Ishikawa (cell line): ENCODE data around the gene PELI2.

Experiments used
- CEBPB ChIP-seq: IDR thresholded peaks from 2 replicates; pipeline ENCODE4 v1.6.1; 2012
- CREB1 ChIP-seq: IDR thresholded peaks from 2 replicates; pipeline ENCODE4 v1.6.1; 2012; ENCODE audit warnings: low read depth
- EGR1 ChIP-seq: IDR thresholded peaks from 2 replicates; pipeline ENCODE4 v1.6.1; 2012
- EP300 ChIP-seq: IDR thresholded peaks from 2 replicates; pipeline ENCODE4 v1.6.1; 2012; ENCODE audit warnings: borderline replicate concordance
- FOXM1 ChIP-seq: IDR thresholded peaks from 2 replicates; pipeline ENCODE4 v1.6.1; 2012; ENCODE audit warnings: low read depth, borderline replicate concordance
- NFIC ChIP-seq: IDR thresholded peaks from 2 replicates; pipeline ENCODE4 v1.6.1; 2012
- RAD21 ChIP-seq: IDR thresholded peaks from 2 replicates; pipeline ENCODE4 v1.6.1; 2012; ENCODE audit warnings: low read depth
- TAF1 ChIP-seq: IDR thresholded peaks from 2 replicates; pipeline ENCODE4 v1.6.1; 2012; ENCODE audit warnings: low read depth, mild to moderate bottlenecking
- TCF12 ChIP-seq: IDR thresholded peaks from 2 replicates; pipeline ENCODE4 v1.6.1; 2012; ENCODE audit warnings: low read depth
- YY1 ChIP-seq: IDR thresholded peaks from 2 replicates; pipeline ENCODE4 v1.6.1; 2012; ENCODE audit warnings: low read depth
- TF ChIP-seq, protein P1 (sequence below): IDR thresholded peaks from 2 replicates; pipeline ENCODE4 v1.6.1; 2012

DNA sequence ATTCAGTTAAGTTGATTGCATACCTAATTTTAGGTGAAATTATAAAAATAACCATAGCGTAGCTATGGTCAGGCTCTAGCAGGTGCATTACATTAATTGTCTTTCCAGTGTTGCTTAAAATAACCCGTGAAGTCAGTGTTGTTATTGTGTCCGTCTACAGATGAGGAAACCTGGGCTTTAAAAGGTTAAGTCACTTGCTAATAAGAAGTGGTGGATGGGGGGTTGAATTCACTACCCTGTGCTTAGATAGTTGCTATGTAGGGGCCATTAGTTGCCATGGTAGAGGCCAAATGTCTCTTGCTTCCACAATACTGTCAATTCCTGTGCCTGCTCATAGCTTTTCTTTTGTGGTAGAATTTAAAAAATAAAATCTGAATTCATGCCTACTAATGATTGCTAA is 174.8 kb downstream of the PELI2 start:
- no peak for TF ChIP-seq CREB1
- no peak for TF ChIP-seq EP300
- no peak for TF ChIP-seq TAF1
- no peak for TF ChIP-seq YY1
- TF ChIP-seq RAD21 = no peak
- no peak for TF ChIP-seq CEBPB
- TF ChIP-seq, protein P1, sequence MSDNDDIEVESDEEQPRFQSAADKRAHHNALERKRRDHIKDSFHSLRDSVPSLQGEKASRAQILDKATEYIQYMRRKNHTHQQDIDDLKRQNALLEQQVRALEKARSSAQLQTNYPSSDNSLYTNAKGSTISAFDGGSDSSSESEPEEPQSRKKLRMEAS = no peak
- TF ChIP-seq TCF12 = no peak
- no peak for TF ChIP-seq NFIC
- TF ChIP-seq FOXM1 = no peak
- no peak for TF ChIP-seq EGR1
